Measurements from ENCODE around the gene CLIC4.
"Not testable (repeated sequence)": the region's sequence is repeated elsewhere in the genome, so short reads cannot be mapped to it uniquely, and the experiment has no call there.

Gene CLIC4

DNA sequence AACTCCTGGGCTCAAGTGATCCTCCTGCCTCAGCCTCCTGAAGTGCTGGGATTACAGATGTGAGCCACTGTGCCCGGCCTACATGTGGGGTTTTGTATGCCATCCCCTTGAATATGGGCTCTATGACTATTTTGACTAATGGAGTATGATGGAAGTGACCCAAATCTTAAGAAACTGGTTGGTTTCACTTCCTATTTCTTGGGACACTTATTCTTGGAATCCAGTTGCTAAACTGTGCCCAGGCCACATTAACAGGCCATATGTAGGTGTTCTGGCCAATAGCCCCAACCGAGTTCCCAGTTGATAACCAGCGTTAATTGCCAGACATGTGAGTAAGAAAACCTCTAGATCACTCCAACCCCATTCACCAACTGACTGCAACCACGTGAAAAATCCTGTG, 36.3 kb upstream of the CLIC4 start:
- no peak for DNase-seq
- peaks cover 8% of the 10 kb centered on the region for H3K36me3 Mint-ChIP-seq (ENCODE audit: insufficient read depth)
- no peak for ATAC-seq (replicated peaks)

DNA sequence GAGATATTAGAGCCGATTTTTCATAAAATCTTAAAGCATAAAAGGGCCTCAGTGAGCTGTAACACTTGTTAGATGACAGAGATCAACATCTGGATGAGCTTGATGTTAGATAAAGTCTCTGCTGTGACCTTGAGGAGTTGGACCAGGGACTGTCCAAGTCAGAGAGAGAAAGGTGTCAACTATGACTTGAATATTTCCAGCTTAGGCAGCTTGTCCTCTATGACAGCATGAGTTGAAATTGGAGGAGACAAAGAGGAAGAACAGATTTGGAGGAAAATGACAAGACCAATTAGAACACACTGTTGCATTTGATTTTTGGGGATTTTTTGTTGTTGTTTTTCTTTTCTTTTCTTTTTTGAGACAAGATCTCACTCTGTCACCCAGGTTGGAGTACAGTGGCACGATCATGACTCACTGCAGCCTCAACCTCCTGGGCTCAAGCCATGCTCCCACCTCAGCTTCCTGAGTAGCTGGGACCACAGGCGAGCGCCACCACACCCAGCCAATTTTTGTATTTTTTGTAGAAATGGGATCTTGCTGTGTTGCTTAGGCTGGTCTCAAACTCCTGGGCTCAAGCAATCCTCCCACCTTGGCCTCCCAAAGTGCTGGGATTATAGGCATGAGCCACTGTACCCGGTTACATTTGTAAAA, 35.3 kb upstream of the CLIC4 start:
- peaks cover 5% of the 10 kb centered on the region for H3K36me3 Mint-ChIP-seq (ENCODE audit: insufficient read depth)
- ATAC-seq (replicated peaks) (peak; percentile 27), DNase-seq (no peak)
- H3K4me1 Mint-ChIP-seq (ENCODE audit: low read depth in 2 of 2), result peaks cover 13 to 14% of the 10 kb centered on the region in 2 donors
- no peaks in the 10 kb centered on the region for H3K27me3 Mint-ChIP-seq
- H3K27ac Mint-ChIP-seq, result peak overlapping the region; percentile 70 to 78
- H3K4me3 Mint-ChIP-seq, result peak overlapping the region; percentile 10 to 27
- H3K9me3 Mint-ChIP-seq, result no peaks in the 10 kb centered on the region

More for the DNA sequence above, 36.3 kb upstream of the CLIC4 start:
- no peak overlapping the region for H3K4me3 Mint-ChIP-seq
- peaks cover 13 to 14% of the 10 kb centered on the region in 2 donors for H3K4me1 Mint-ChIP-seq (ENCODE audit: low read depth in 2 of 2)
- no peaks in the 10 kb centered on the region for H3K9me3 Mint-ChIP-seq
- peak overlapping the region in 1 of 2 donors; percentile 44 for H3K27ac Mint-ChIP-seq
- no peaks in the 10 kb centered on the region for H3K27me3 Mint-ChIP-seq

DNA sequence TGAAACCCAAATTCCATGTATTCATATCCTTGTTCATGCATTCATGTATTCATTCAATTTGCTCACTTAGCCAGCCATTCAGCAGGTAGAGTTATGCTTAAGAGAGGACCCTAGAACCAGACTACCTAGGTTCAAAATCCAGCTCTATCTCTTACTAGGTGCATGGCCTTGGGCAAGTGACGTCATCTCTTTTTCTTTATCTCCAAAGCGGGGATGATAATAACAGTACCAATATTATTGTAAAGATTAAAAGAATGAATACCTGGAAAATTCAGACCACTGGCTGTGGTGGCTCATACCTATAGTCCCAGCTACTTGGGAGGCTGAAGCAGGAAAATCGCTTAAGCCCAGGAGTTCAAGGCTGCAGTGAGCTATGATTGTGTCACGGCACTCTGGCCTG, 33.9 kb upstream of the CLIC4 start:
- peaks cover 9 to 10% of the 10 kb centered on the region in 2 donors for H3K4me1 Mint-ChIP-seq (ENCODE audit: low read depth in 2 of 2)
- no peaks in the 10 kb centered on the region for H3K36me3 Mint-ChIP-seq (ENCODE audit: insufficient read depth)
- ATAC-seq (replicated peaks) (no peak), DNase-seq (no peak)
- no peaks in the 10 kb centered on the region for H3K27me3 Mint-ChIP-seq
- H3K9me3 Mint-ChIP-seq, result no peaks in the 10 kb centered on the region
- peak overlapping the region in 1 of 2 donors; percentile 78 for H3K27ac Mint-ChIP-seq
- no peak overlapping the region for H3K4me3 Mint-ChIP-seq

DNA sequence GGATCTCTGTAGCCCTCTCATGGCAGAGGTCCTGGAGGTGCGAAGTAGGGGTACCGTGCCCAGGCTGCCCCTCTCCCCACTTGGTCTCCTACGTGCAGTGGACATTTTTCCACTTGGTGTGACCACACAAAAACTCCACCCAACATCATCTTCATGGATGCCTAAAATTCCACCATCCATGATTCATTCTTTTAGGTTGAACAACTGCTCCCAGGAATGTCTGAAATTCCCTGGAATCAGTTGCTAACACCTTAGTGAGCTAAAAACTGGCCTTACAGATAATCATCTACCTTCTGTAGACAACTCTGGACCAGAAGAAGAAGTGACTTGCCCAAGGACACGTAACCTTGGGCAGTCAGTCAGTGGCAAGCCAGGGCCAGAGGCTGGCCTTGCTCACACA, 32.1 kb upstream of the CLIC4 start:
- Mint-ChIP-seq H3K27ac (no peak overlapping the region), H3K4me3 (no peak overlapping the region), H3K27me3 (peaks cover 0 to 9% of the 10 kb centered on the region in 2 donors), H3K4me1 (ENCODE audit: low read depth in 2 of 2) (peaks cover 9 to 10% of the 10 kb centered on the region in 2 donors), H3K36me3 (ENCODE audit: insufficient read depth) (no peaks in the 10 kb centered on the region), H3K9me3 (no peaks in the 10 kb centered on the region)
- DNase-seq (no peak), ATAC-seq (replicated peaks) (no peak)

DNA sequence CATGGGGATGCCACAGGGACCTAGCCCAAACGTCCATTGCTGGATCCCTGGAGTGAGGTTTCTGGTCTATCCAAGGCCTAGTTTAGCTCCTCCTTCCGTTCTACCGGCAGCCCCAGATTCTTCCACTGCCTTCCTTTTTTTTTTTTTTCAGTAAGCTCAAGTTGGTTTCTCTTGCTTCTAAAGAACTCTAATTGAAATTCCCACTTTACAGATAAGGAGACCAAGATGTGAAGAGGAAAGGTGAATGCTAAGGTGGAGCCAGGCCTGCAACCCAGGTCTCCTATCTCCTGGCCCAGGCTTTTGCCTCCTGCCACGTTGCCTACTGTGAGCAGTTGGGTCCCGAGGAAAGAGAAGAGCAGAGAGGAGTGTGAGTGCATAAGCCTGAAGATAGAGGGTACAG, 31.5 kb upstream of the CLIC4 start:
- Mint-ChIP-seq H3K27ac (peak overlapping the region in 1 of 2 donors; percentile 41), H3K4me3 (no peak overlapping the region), H3K36me3 (ENCODE audit: insufficient read depth) (no peaks in the 10 kb centered on the region), H3K27me3 (peaks cover 0 to 9% of the 10 kb centered on the region in 2 donors), H3K4me1 (ENCODE audit: low read depth in 2 of 2) (peaks cover 9 to 10% of the 10 kb centered on the region in 2 donors), H3K9me3 (no peaks in the 10 kb centered on the region)
- no peak for DNase-seq
- ATAC-seq (replicated peaks), result no peak

DNA sequence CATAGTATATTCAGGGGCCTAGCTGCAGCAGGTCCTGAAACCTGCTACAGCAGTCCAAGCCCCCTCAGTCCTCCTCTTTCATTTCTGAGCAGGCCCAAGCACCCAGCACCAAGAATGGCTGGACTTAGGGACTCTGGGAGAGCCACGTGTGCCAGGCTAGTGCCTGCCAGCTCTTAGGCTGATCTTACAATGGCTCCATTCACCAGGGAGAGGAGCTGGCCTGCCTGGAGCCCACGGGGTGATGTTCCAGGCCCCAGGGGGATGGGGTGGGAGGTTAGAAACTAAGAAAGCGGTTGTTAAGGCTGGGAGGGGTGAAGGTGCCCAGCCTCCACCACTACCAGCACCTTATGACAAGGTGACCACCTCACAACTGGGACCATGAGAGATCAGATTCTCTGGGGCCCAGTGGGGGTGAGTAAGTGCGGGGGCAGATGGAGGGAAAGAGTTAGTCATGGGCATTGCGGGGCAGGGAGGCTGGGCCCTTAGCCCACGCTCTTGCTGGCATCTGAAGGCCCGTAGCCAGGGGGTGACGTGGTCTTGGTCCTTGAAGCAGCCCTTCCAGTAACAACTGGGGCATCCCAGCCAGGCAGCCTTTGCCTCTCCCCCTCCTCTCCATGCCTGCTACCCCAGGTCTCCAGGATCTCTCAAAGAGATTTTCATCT, 30.3 kb upstream of the CLIC4 start:
- DNase-seq, result no peak
- peaks cover 3 to 4% of the 10 kb centered on the region in 2 donors for H3K4me1 Mint-ChIP-seq (ENCODE audit: low read depth in 2 of 2)
- ATAC-seq (replicated peaks), result no peak
- peaks cover 0 to 9% of the 10 kb centered on the region in 2 donors for H3K27me3 Mint-ChIP-seq
- H3K27ac Mint-ChIP-seq, result peak overlapping the region in 1 of 2 donors; percentile 21
- no peaks in the 10 kb centered on the region for H3K9me3 Mint-ChIP-seq
- H3K4me3 Mint-ChIP-seq, result no peak overlapping the region
- no peaks in the 10 kb centered on the region for H3K36me3 Mint-ChIP-seq (ENCODE audit: insufficient read depth)

DNA sequence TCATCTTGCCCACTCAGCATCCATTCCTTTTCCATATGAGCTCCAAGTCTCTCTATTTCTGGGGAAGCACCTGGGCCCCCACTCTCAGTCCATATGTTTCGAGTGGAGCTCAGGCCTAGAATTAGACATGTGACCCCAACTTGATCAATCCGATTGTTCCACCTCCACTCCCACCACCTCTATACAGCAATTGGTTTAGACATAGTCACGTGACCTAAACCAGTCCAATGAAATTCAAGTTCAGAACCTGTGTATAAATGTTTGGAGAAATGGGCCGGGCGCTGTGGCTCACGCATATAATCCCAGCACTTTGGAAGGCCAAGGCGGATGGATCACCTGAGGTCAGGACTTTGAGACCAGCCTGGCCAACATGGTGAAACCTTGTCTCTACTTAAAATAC, 29.6 kb upstream of the CLIC4 start:
- ATAC-seq (replicated peaks) (no peak), DNase-seq (no peak)
- H3K27ac Mint-ChIP-seq, result peak overlapping the region in 1 of 2 donors; percentile 21
- H3K9me3 Mint-ChIP-seq, result no peaks in the 10 kb centered on the region
- H3K36me3 Mint-ChIP-seq (ENCODE audit: insufficient read depth), result no peaks in the 10 kb centered on the region
- H3K4me1 Mint-ChIP-seq (ENCODE audit: low read depth in 2 of 2), result no peaks in the 10 kb centered on the region
- H3K4me3 Mint-ChIP-seq, result no peak overlapping the region
- H3K27me3 Mint-ChIP-seq, result peaks cover 0 to 14% of the 10 kb centered on the region in 2 donors

DNA sequence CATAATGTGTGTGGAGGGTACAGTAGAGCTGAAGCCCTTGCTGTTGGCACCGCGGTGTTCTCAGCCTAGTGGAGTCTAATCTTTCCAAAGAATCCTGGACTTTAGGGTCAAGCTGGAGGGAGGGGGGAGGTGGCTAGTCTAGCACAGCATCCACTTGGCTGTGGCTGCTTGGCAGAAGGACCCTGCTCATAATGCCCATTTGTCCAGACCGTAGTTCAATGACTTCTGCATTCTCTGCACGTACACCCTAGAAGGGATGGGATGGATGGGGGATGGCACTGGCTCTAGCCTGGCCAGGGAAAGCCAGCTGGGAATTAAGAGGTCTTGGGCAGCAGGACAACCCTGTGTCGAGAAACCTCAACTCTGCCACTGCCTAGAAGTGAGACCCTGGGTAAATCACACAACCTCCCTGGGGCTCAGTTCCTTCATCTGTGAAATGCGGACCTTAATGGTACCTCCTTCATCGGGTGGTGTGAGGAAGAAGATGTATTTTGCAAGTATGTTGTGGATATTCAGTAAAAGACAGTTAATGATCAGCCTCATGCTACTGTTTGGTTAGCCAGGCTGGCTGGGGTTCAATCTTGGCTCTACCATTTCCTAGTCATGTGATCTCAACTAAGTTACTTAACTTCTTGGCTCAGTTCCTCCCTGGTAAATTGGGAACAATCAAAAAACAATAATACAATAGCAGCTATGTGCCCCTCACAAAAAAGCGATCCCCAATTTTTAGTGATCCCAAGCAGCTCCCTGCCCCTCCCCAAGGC, 27.2 kb upstream of the CLIC4 start:
- no peak overlapping the region for H3K27ac Mint-ChIP-seq
- H3K4me3 Mint-ChIP-seq, result no peak overlapping the region
- DNase-seq (no peak), ATAC-seq (replicated peaks) (no peak)
- H3K27me3 Mint-ChIP-seq, result peaks cover 0 to 16% of the 10 kb centered on the region in 2 donors
- peaks cover 0 to 8% of the 10 kb centered on the region in 2 donors for H3K4me1 Mint-ChIP-seq (ENCODE audit: low read depth in 2 of 2)
- H3K9me3 Mint-ChIP-seq, result no peaks in the 10 kb centered on the region
- no peaks in the 10 kb centered on the region for H3K36me3 Mint-ChIP-seq (ENCODE audit: insufficient read depth)

DNA sequence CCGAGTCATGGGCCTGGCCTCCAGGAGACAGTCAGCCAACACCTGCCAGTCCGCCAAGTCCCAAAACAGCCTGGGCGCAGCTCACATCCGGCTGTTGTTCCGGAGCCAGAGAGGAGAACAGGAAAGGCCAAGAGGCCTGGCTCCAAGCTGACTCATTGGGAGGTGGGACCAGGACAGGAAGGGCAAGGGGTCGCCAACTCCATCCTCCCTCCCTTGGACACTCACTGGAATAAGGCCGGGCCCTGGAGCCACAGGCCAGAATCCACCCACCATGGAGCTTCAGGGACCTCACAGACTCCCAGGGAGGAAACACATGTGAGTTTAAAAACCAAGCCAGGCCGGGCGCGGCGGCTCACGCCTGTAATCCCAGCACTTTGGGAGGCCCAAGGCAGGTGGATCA, 25.1 kb upstream of the CLIC4 start:
- no peaks in the 10 kb centered on the region for H3K9me3 Mint-ChIP-seq
- H3K36me3 Mint-ChIP-seq (ENCODE audit: insufficient read depth), result no peaks in the 10 kb centered on the region
- H3K4me1 Mint-ChIP-seq (ENCODE audit: low read depth in 2 of 2), result peaks cover 0 to 8% of the 10 kb centered on the region in 2 donors
- DNase-seq, result no peak
- peaks cover 7 to 25% of the 10 kb centered on the region in 2 donors for H3K27me3 Mint-ChIP-seq
- no peak for ATAC-seq (replicated peaks)
- H3K4me3 Mint-ChIP-seq, result no peak overlapping the region
- no peak overlapping the region for H3K27ac Mint-ChIP-seq

DNA sequence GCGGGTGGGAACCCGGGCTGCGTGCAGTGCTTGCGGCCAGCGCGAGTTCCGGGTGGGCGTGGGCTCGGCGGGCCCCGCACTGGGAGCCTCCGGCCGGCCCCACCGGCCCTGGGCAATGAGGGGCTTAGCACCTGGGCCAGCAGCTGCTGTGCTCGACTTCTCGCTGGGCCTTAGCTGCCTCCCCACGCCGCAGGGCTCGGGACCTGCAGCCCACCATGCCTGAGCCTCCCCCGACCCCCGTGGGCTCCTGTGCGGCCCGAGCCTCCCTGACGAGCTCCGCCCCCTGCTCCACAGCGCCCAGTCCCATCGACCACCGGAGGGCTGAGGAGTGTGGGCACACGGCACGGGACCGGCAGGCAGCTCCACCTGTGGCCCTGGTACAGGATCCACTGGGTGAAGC, 23.7 kb upstream of the CLIC4 start:
- no peak for ATAC-seq (replicated peaks)
- no peak for DNase-seq
- no peaks in the 10 kb centered on the region for H3K36me3 Mint-ChIP-seq (ENCODE audit: insufficient read depth)
- H3K27ac Mint-ChIP-seq, result no peak overlapping the region
- peaks cover 0 to 8% of the 10 kb centered on the region in 2 donors for H3K4me1 Mint-ChIP-seq (ENCODE audit: low read depth in 2 of 2)
- H3K4me3 Mint-ChIP-seq, result no peak overlapping the region
- peaks cover 16 to 25% of the 10 kb centered on the region in 2 donors for H3K27me3 Mint-ChIP-seq
- no peaks in the 10 kb centered on the region for H3K9me3 Mint-ChIP-seq

DNA sequence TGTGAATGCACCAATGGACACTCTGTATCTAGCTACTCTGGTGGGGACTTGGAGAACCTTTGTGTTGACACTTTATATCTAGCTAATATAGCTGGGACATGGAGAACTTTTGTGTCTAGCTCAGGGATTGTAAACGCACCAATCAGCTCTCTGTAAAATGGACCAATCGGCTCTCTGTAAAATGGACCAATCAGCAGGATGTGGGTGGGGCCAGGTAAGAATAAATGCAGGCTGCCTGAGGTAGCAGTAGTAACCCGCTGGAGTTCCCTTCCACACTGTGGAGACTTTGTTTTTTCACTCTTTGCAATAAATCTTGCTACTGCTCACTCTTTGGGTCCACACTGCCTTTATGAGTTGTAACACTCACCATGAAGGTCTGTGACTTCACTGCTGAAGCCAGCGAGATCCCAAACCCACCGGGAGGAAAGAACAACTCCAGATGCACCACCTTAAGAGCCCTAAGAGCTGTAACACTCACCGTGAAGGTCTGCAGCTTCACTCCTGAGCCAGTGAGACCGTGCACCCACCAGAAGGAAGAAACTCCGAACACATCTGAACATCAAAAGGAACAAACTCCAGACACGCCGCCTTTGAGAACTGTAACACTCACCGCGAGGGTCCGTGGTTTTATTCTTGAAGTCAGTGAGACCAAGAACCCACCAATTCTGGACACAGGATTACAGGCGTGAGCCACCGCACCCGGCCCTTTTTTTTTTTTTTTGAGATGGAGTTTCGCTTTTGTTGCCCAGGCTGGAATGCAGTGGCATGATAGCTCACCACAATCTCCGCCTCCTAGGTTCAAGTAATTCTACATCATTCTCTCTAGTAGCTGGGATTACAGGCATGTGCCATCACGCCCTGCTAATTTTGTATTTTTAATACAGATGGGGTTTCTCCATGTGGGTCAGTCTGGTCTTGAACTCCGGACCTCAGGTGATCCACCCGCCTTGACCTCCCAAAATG, 22.9 kb upstream of the CLIC4 start:
- ATAC-seq (replicated peaks), result peak; percentile 24
- H3K4me3 Mint-ChIP-seq, result peak overlapping the region; percentile 69 to 71
- peaks cover 16 to 24% of the 10 kb centered on the region in 2 donors for H3K27me3 Mint-ChIP-seq
- H3K9me3 Mint-ChIP-seq; DNase-seq; H3K36me3 Mint-ChIP-seq (ENCODE audit: insufficient read depth): not testable (repeated sequence)
- H3K4me1 Mint-ChIP-seq (ENCODE audit: low read depth in 2 of 2), result peaks cover 0 to 12% of the 10 kb centered on the region in 2 donors
- peak overlapping the region in 1 of 2 donors; percentile 73 for H3K27ac Mint-ChIP-seq

DNA sequence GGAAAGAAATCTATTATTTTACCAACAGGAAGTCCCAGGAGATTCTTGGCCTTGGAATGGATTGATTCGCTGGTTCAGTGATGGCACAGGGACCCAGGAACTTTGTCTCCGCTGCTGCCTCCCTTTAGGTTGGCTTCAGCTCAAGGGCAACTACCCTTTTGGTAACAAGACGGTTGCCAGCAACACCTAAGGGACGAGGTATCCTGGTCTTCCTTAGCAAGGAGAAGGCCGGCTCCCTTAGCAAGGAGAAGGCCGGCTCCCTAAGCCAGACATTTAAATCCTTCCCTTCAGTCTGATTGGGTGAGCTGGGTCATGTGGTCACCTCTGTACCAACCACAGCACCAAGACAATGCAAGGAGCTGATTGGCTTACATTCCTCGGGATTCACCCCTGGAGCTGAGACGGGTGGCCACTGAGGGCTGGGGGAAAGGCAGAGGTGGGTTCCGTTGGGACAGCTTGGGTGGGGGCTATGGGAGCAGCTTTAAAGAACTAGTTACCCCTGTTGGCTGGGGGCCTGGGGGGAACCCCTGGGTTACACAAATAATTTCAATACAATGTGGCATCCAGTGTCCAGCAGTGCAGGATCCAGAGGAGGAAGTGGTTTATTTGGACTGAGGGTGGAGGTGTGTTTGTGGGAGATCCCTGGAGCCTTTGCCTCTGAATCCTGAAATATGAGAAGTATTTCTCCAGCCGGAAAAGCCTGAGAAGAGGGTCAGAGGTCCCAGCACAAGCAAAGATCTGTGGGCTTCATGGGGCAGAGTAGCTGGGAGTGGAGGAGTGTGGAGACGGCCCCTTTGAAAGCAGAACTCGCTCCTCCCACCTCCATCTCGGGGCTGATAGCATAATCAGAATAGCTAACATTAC, 20.7 kb upstream of the CLIC4 start:
- no peaks in the 10 kb centered on the region for H3K36me3 Mint-ChIP-seq (ENCODE audit: insufficient read depth)
- no peak overlapping the region for H3K4me3 Mint-ChIP-seq
- ATAC-seq (replicated peaks) (no peak), DNase-seq (no peak)
- H3K27ac Mint-ChIP-seq, result no peak overlapping the region
- peaks cover 15 to 16% of the 10 kb centered on the region in 2 donors for H3K27me3 Mint-ChIP-seq
- H3K9me3 Mint-ChIP-seq, result no peaks in the 10 kb centered on the region
- peaks cover 0 to 12% of the 10 kb centered on the region in 2 donors for H3K4me1 Mint-ChIP-seq (ENCODE audit: low read depth in 2 of 2)

Data from effector memory CD8-positive, alpha-beta T cell (primary cell).